K562 (cell line): ENCODE results near the gene PIWIL1. TPM values are rescaled to one million over a fixed set of nuclear protein-coding genes. Genes with fewer than 3 reads are reported as not detected.

Experiments used
- ATAC-seq: fragments of 200-7000 bp; cut with Tn5 transposase; 3 replicates; pipeline ENCODE4 v1.9.1; 2020; ENCODE audit warnings: moderate library complexity
- BruUV-seq: library from RNA; stranded (reverse); fragments of 400-500 nt; replicated peaks from 2 replicates; lab custom pipeline; 2021; lab: Mats Ljungman, UMichigan
- CTCF ChIA-PET: fragments of 300-600 bp; formaldehyde crosslinking; extraction: SDS; loops from one replicate; lab custom pipeline; 2021; ENCODE audit warnings: low intra/inter-chr PET ratio; lab: Yijun Ruan, JAX
- POLR2A ChIA-PET: fragments of 300-600, 350-650 bp; sonication (Branson Sonifier 250); formaldehyde crosslinking; extraction: SDS; loops from one replicate; lab custom pipeline; 2021; ENCODE audit warnings: antibody characterized with exemption, inconsistent platforms; lab: Yijun Ruan, JAX
- DNase-seq, 4 experiments: peaks; one replicate each; pipeline versions ENCODE4 v3.0.0 to v3.0.0-alpha.2; 2011 to 2018; ENCODE audit warnings: low spot score in 3 of 4, mixed read lengths in 3 of 4; ENCODE audit errors: extremely low read depth in 1 of 4
- FAIRE-seq: peaks from 2 replicates; lab custom pipeline; 2011; peaks lifted over from hg19 to GRCh38; lab: Jason Lieb, UNC
- H2AFZ ChIP-seq: 2 replicates; pipeline ENCODE4 v1.6.0; 2011; ENCODE audit warnings: low read depth, low read length, control low read depth, inconsistent platforms
- H3K27ac ChIP-seq: fragments of 200-600 bp; 3 replicates; pipeline ENCODE4 v1.8.0; 2011; ENCODE audit warnings: low read depth, mild to moderate bottlenecking, control low read depth, inconsistent platforms, low read length, moderate library complexity, mixed read lengths; ENCODE audit errors: extremely low read depth
- H3K27me3 ChIP-seq, 2 experiments: fragments of 300-600 bp in 1 of 2; 2 replicates in 1 of 2; 3 replicates in 1 of 2; pipeline versions ENCODE4 v1.6.0 to v1.8.0; 2011; ENCODE audit warnings: inconsistent platforms in 2 of 2, low read length in 2 of 2, mild to moderate bottlenecking in 1 of 2, mixed read lengths in 1 of 2, moderate library complexity in 1 of 2; ENCODE audit not compliant: control insufficient read depth in 2 of 2, insufficient read depth in 2 of 2
- H3K36me3 ChIP-seq: fragments of 300-600 bp; 3 replicates; pipeline ENCODE4 v1.8.0; 2011; ENCODE audit warnings: mild to moderate bottlenecking, low read length, inconsistent platforms; ENCODE audit not compliant: control insufficient read depth, insufficient read depth
- H3K4me1 ChIP-seq, 2 experiments: fragments of 200-600 bp in 1 of 2; replicated peaks in 1 of 2; 2 replicates in 1 of 2; 3 replicates in 1 of 2; pipeline versions ENCODE4 v1.5.1 to v1.8.0; 2011; ENCODE audit warnings: inconsistent platforms in 2 of 2, low read length in 2 of 2, mild to moderate bottlenecking in 1 of 2, mixed read lengths in 1 of 2, moderate library complexity in 1 of 2; ENCODE audit not compliant: control insufficient read depth in 2 of 2, insufficient read depth in 2 of 2
- H3K4me2 ChIP-seq: 2 replicates; pipeline ENCODE4 v1.6.1; 2011; ENCODE audit warnings: low read length, control low read depth, inconsistent platforms, mixed read lengths; ENCODE audit not compliant: insufficient read depth
- H3K4me3 ChIP-seq: fragments of 200-600 bp; sonication (generic), shearing (Covaris generic); 2 replicates; pipeline ENCODE4 v1.5.1; 2016; ENCODE audit warnings: control low read depth, inconsistent platforms
- H3K79me2 ChIP-seq: fragments of 200-600 bp; 3 replicates; pipeline ENCODE4 v1.8.0; 2011; ENCODE audit warnings: low read length, inconsistent platforms; ENCODE audit not compliant: control insufficient read depth, insufficient read depth
- H3K9ac ChIP-seq, 2 experiments: 2 replicates each; pipeline versions ENCODE4 v1.6.0 to v1.6.1; 2011; ENCODE audit warnings: low read depth in 2 of 2, low read length in 2 of 2, control low read depth in 1 of 2, inconsistent platforms in 1 of 2, mild to moderate bottlenecking in 1 of 2, mixed read lengths in 1 of 2; ENCODE audit not compliant: insufficient read depth in 1 of 2
- H3K9me1 ChIP-seq: one replicate; pipeline ENCODE4 v1.6.0; 2011; ENCODE audit warnings: inconsistent platforms, mild to moderate bottlenecking, low read length, moderate library complexity; ENCODE audit not compliant: control insufficient read depth, insufficient read depth
- H3K9me3 ChIP-seq: replicated peaks from 2 replicates; pipeline ENCODE4 v1.5.1; 2011; ENCODE audit warnings: low read depth, low read length, inconsistent platforms; ENCODE audit not compliant: control insufficient read depth, insufficient read depth
- H4K20me1 ChIP-seq: replicated peaks from 2 replicates; pipeline ENCODE4 v1.6.1; 2011; ENCODE audit warnings: low read length, inconsistent platforms, mixed read lengths; ENCODE audit not compliant: control insufficient read depth, insufficient read depth
- BMI1 ChIP-seq: fragments of 150-350 bp; IDR thresholded peaks from 2 replicates; pipeline ENCODE4 v1.6.1; 2014; ENCODE audit warnings: low read length
- HCFC1 ChIP-seq: IDR thresholded peaks from 2 replicates; pipeline ENCODE4 v1.6.1; 2012; ENCODE audit warnings: low read depth, low read length, improper control_type of control experiment
- HMGN3 ChIP-seq: IDR thresholded peaks from 2 replicates; pipeline ENCODE4 v1.6.1; 2011; ENCODE audit warnings: borderline replicate concordance, low read depth, mild to moderate bottlenecking, mixed read lengths, low read length; ENCODE audit not compliant: insufficient read length; ENCODE audit errors: extremely low read depth
- MAX ChIP-seq: sonication (generic); formaldehyde crosslinking; IDR thresholded peaks from 2 replicates; pipeline ENCODE4 v1.9.0; 2022; ENCODE audit warnings: mild to moderate bottlenecking, missing genetic modification reagents
- MECOM ChIP-seq: fragments of 250-450 bp; sonication (Bioruptor Pico); IDR thresholded peaks from 2 replicates; pipeline ENCODE4 v1.8.0; 2022; ENCODE audit warnings: inconsistent platforms
- MEIS2 ChIP-seq: fragments of 450-650 bp; IDR thresholded peaks from 2 replicates; pipeline ENCODE4 v1.6.1; 2014; ENCODE audit warnings: mild to moderate bottlenecking; ENCODE audit not compliant: partially characterized antibody
- RB1 ChIP-seq: fragments of 450-650 bp; IDR thresholded peaks from 2 replicates; pipeline ENCODE4 v1.6.1; 2017; ENCODE audit warnings: low read depth, mild to moderate bottlenecking
- RNF2 ChIP-seq: sonication (generic); IDR thresholded peaks from 2 replicates; pipeline ENCODE4 v1.6.1; 2016
- ZBTB1 ChIP-seq: sonication (generic); formaldehyde crosslinking; IDR thresholded peaks from 2 replicates; pipeline ENCODE4 v1.8.1; 2023; ENCODE audit warnings: missing genetic modification reagents, low read depth, mild to moderate bottlenecking, borderline replicate concordance
- ZNF175 ChIP-seq: fragments of 200-800 bp; sonication (Bioruptor generic); IDR thresholded peaks from 2 replicates; pipeline ENCODE4 v1.6.1; 2016; ENCODE audit warnings: low read depth, mild to moderate bottlenecking, missing genetic modification characterization, missing compliant biosample characterization
- ZNF23 ChIP-seq: fragments of 250-450 bp; sonication (Bioruptor Pico); IDR thresholded peaks from 2 replicates; pipeline ENCODE4 v1.4.0; 2020; ENCODE audit warnings: mild to moderate bottlenecking
- WGBS: fragments of 100-300 bp; shearing (Covaris generic); methylation state at CpG from one replicate; pipeline ENCODE4 v1.1.6; 2016; ENCODE audit warnings: low coverage, mixed read lengths; ENCODE audit not compliant: insufficient coverage; ENCODE audit errors: missing lambda C conversion rate; 5-methylcytosine and 5-hydroxymethylcytosine counted together
- in situ Hi-C: fragments of 300-500 bp; cut with MboI; formaldehyde crosslinking; loops from 4 replicates; pipeline ENCODE4 v1.15.0; 2018; ENCODE audit warnings: inconsistent platforms, mixed read lengths
- intact Hi-C: fragments of 100-400 bp; cut with micrococcal nuclease; formaldehyde crosslinking; loops from 2 replicates; pipeline ENCODE4 v1.14.2; 2022
- polyA plus RNA-seq, 8 experiments: library from polyadenylated mRNA; depleted of rRNA in 4 of 8; stranded (reverse) in 5 of 8; unstranded in 3 of 8; fragments of >200 nt; fragmentation: Nextera tagmentation in 2 of 8; fragmentation: Illumina TruSeq in 1 of 8; extraction: Ambion mirVana in 2 of 8; extraction: Trizol in 1 of 8; gene quantifications; 2 replicates each; pipeline versions ENCODE4 v1.2.1 to v1.2.3, GENCODE V29; 2011 to 2014; ENCODE audit warnings: inconsistent platforms in 1 of 8, missing spikeins in 1 of 8
- total RNA-seq, 7 experiments: library from RNA; depleted of rRNA in 6 of 7; stranded (reverse); fragments of >200 nt in 6 of 7; fragmentation: Illumina TruSeq in 2 of 7; extraction: Trizol in 2 of 7; gene quantifications; 2 replicates each; pipeline versions ENCODE4 v1.2.1 to v1.2.3, GENCODE V29; 2011 to 2021; ENCODE audit warnings: low replicate concordance in 1 of 7
- TF ChIP-seq, protein P1 (sequence below): sonication (generic); formaldehyde crosslinking; IDR thresholded peaks from 2 replicates; pipeline ENCODE4 v1.8.1; 2023; ENCODE audit warnings: mild to moderate bottlenecking, missing genetic modification reagents
- TF ChIP-seq, protein P2 (sequence below): sonication (generic); formaldehyde crosslinking; IDR thresholded peaks from 2 replicates; pipeline ENCODE4 v1.8.0; 2022; ENCODE audit warnings: mild to moderate bottlenecking, missing genetic modification reagents, borderline replicate concordance
- TF ChIP-seq, protein P3 (sequence below): IDR thresholded peaks from 2 replicates; pipeline ENCODE4 v1.6.1; 2012; ENCODE audit warnings: low read depth, low read length, improper control_type of control experiment, borderline replicate concordance

The PIWIL1 gene
- total and polyA plus RNA-seq, 9 of the 15 experiments (the other 6 are each of a cell fraction or from before 2014, with no cell fraction given), result not detected

DNA sequence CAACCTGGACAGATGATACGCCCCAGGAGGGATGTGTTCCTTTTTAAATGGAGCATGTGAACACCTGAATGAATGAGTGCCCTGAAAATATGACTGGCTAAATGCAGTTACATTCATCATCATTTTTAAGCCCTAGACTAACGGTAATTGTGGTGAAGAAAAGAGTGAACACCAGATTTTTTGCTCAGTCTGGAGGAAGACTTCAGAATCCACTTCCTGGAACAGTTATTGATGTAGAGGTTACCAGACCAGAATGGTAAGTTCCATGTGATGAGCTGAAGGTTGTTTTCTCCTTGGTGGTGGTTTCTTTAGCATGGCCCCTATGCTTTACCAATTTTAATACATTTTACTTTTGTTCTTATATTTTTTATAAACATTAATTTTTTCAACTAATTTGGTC is 29.3 kb downstream of the PIWIL1 start:
- Histone ChIP-seq H3K9ac (no peak overlapping the region), H3K9me1 (no peaks in the 10 kb centered on the region), H3K27ac (no peak overlapping the region), H2AFZ (no peak overlapping the region), H3K27me3 (peaks cover 10 to 23% of the 10 kb centered on the region in 2 experiments; a peak in 4 of 5 replicates), H3K4me2 (no peak overlapping the region), H4K20me1 (no peaks in the 10 kb centered on the region), H3K79me2 (no peaks in the 10 kb centered on the region), H3K9me3 (no peaks in the 10 kb centered on the region), H3K4me1 (no peaks in the 10 kb centered on the region), H3K36me3 (no peaks in the 10 kb centered on the region), H3K4me3 (no peak overlapping the region)
- ChIA-PET CTCF (no interaction called here), POLR2A (interaction anchor here (0.7 kb wide), 1 partner anchor 16 kb away, joined by 3 read pairs; no protein-coding TSS in a partner anchor)
- FAIRE-seq, result no peak
- WGBS, result 0% methylated on average over 2 of the region's 2 CpGs
- ATAC-seq, result no peak
- in situ Hi-C loops, result no loop called here
- BruUV-seq, result no TSS peak
- intact Hi-C loops, result no loop called here
- TF ChIP-seq, protein P1, sequence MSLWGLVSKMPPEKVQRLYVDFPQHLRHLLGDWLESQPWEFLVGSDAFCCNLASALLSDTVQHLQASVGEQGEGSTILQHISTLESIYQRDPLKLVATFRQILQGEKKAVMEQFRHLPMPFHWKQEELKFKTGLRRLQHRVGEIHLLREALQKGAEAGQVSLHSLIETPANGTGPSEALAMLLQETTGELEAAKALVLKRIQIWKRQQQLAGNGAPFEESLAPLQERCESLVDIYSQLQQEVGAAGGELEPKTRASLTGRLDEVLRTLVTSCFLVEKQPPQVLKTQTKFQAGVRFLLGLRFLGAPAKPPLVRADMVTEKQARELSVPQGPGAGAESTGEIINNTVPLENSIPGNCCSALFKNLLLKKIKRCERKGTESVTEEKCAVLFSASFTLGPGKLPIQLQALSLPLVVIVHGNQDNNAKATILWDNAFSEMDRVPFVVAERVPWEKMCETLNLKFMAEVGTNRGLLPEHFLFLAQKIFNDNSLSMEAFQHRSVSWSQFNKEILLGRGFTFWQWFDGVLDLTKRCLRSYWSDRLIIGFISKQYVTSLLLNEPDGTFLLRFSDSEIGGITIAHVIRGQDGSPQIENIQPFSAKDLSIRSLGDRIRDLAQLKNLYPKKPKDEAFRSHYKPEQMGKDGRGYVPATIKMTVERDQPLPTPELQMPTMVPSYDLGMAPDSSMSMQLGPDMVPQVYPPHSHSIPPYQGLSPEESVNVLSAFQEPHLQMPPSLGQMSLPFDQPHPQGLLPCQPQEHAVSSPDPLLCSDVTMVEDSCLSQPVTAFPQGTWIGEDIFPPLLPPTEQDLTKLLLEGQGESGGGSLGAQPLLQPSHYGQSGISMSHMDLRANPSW (CRISPR knock-in tag), result no peak
- TF ChIP-seq ZBTB1 (no peak), HCFC1 (no peak), BMI1 (no peak), ZNF175 (CRISPR knock-in tag) (no peak), MECOM (CRISPR knock-in tag) (no peak), MEIS2 (no peak), ZNF23 (no peak), HMGN3 (no peak), RB1 (no peak), MAX (CRISPR knock-in tag) (no peak), RNF2 (no peak)
- TF ChIP-seq, protein P2, sequence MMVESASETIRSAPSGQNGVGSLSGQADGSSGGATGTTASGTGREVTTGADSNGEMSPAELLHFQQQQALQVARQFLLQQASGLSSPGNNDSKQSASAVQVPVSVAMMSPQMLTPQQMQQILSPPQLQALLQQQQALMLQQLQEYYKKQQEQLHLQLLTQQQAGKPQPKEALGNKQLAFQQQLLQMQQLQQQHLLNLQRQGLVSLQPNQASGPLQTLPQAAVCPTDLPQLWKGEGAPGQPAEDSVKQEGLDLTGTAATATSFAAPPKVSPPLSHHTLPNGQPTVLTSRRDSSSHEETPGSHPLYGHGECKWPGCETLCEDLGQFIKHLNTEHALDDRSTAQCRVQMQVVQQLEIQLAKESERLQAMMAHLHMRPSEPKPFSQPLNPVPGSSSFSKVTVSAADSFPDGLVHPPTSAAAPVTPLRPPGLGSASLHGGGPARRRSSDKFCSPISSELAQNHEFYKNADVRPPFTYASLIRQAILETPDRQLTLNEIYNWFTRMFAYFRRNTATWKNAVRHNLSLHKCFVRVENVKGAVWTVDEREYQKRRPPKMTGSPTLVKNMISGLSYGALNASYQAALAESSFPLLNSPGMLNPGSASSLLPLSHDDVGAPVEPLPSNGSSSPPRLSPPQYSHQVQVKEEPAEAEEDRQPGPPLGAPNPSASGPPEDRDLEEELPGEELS (CRISPR knock-in tag), result no peak
- TF ChIP-seq, protein P3, sequence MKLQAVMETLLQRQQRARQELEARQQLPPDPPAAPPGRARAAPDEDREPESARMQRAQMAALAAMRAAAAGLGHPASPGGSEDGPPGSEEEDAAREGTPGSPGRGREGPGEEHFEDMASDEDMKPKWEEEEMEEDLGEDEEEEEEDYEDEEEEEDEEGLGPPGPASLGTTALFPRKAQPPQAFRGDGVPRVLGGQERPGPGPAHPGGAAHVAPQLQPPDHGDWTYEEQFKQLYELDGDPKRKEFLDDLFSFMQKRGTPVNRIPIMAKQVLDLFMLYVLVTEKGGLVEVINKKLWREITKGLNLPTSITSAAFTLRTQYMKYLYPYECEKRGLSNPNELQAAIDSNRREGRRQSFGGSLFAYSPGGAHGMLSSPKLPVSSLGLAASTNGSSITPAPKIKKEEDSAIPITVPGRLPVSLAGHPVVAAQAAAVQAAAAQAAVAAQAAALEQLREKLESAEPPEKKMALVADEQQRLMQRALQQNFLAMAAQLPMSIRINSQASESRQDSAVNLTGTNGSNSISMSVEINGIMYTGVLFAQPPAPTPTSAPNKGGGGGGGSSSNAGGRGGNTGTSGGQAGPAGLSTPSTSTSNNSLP, result no peak
- no peak for DNase-seq
